HG03521 (cell line): ENCODE results near the gene ACYP2.

Experiments used
- ATAC-seq: cut with Tn5 transposase; IDR thresholded peaks from one replicate; pipeline ENCODE4 v1.9.1; 2021; ENCODE audit warnings: mild to moderate bottlenecking, moderate library complexity; ENCODE audit not compliant: unreplicated experiment

The ACYP2 gene

DNA sequence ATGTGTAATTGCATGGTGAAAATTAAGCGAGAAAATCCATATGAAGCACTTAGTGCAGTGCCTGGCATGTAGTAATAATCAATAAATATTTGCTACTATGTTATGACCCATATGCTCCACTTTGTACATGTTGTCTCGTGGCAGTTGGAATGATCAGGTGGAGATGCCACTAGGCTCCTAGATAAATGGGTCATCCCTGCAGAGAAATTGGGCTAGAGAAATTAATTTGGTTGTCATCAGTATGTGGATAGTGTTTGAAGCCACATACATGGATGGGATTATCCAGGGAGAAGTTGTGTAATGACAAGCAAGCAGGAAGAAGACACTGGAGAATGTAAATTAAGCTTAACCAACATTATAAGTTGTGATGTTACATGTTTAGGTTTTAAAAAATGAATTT lies 33.0 kb downstream of the ACYP2 start:
- ATAC-seq, result no peak

GRCh38 chr2:54149638-54150441 lies 34.4 kb downstream of the ACYP2 start:
- no peak for ATAC-seq

GRCh38 chr2:54158311-54158710 lies 42.9 kb downstream of the ACYP2 start:
- ATAC-seq, result no peak

GRCh38 chr2:54161660-54162424 lies 46.4 kb downstream of the ACYP2 start:
- ATAC-seq, result no peak

- ATAC-seq, result no peak
These were observed 48.7 kb downstream of the ACYP2 start for GRCh38 chr2:54164106-54164505.

DNA sequence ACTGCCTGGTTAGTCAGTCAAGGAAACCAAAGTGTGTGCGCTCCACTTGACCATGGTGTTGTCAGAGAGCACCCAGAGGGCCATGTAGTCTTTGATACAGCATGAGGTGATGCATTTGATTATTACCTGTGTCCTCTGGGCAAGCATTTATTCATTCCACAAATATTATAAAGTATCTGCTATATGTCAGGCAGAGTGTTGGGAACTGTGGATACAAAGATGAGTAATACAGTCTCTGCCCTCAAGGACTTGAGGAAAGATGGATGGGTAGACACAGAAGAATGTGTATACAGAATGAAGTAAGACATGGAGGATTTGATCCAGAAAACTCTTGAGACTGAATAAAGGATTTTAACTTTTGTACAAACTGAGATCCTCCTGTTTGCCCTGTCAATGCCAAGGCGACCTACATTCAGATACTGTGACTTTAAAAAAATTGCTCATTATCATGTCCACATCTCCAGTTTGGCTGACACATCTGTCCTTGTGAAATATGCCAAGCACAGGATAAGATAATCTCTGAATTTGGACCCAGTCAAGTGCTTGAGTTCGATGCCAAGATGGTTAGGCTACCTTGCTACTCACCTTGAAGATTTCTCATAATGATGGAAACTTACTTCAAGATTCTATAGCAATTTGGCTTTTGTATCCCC lies 50.8 kb downstream of the ACYP2 start:
- no peak for ATAC-seq

DNA sequence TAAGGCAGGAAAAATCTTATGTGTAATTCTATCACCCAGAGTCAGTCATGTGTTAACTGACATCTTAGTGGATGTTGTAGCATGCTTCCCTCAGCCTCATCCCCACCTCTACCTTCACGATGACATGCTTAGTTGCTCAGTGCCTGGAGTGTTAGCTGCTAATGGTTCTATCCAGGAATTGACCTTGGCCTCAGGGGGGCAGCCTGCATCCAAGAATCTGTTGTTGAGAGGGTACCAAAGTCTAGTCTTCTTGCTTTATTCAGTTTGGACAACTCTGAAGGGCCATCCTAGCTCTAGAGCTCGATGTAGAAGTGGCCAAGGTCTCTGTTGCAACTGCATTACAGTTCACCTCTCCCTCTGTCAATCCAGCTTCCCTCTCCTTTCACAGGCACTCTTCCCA lies 61.2 kb downstream of the ACYP2 start:
- ATAC-seq, result no peak

GRCh38 chr2:54183281-54183680 lies 67.9 kb downstream of the ACYP2 start:
- no peak for ATAC-seq

GRCh38 chr2:54183972-54184371 lies 68.6 kb downstream of the ACYP2 start:
- no peak for ATAC-seq

- no peak for ATAC-seq
These were observed 69.7 kb downstream of the ACYP2 start for GRCh38 chr2:54185105-54185504.

DNA sequence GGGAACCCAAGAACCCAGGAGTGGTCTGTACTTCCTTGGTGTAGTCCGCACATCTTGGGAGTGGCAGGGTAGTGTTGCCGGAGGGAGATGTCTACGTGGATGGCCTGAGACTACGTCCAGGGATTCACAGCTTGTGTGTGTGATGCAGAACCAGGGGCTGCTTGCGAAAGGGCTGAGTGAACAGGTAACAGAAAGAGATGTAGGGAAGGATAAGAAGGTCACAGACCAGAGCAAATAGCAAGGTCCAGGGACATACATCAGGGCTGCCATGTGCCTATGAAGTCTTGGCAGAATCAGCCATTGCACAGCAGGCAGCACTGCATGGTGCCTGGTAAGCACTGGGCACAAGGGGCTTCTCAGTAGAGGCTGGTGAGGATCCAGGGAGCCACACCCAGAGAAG lies 71.9 kb downstream of the ACYP2 start:
- ATAC-seq, result no peak

- no peak for ATAC-seq
These were observed 74.1 kb downstream of the ACYP2 start for GRCh38 chr2:54189539-54189938.

GRCh38 chr2:54191361-54192135 lies 76.1 kb downstream of the ACYP2 start:
- no peak for ATAC-seq

DNA sequence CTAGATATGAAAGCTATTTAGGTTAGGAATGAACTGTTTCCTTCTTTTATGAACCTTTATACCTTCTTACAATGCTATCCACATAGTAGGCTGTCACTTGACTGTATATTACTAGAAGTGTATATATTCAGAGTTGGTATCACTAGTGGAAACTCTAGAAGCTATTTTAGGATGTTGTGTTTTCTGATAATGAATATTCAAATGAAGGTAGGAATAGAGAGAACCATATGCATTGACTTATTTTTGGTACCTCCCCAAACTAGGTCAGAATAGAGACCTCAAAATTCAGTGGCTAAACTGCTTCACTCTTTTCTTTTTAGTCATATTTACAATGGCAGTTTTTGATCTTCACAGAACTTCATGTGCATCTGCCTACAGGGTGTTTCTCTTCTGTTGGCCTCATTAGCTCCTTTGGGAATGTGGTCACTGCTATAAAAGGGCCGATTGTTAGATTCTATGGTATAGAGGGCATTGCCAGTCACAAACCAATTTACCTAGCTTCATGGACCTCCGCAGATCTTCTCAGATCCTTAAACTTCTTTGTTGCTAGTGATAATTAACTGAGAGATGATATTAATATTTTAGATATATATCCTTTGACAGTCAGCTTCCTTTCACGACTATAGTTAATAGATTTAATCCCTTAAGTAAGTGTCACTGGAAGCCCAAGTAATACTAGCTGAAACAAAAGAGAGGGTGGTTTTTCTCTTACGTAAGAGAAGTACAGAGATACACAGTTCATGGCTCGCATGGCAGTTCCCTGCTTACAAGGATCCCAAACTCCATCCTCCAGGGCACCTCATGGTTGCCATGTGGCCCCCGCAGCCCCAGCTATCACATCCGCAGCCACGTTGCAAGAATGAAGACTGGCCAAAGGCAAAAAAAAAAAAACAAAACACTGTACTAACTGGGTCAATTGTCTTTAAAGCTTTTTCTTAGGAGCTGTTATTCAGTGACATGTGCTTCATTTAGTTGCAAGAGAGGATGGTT lies 79.6 kb downstream of the ACYP2 start:
- ATAC-seq, result no peak

DNA sequence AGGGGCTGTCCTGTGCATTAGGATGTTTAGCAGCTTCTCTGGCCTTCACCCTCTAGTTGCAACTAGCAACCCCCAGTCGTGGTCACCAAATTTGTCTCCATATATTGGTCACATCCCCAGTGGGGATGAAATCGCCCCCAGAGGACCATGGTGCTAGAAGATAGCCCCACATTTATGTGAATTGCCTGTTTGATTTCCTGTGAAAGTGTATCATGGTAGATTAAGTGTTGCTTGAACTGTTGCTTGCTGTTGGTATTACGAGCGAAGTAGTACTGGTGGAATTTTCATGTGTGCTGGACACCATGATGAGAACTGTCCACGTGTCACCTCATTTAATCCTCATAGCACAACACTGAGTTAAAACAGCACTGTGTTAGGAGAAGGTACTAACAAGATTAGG lies 81.2 kb downstream of the ACYP2 start:
- ATAC-seq, result no peak

DNA sequence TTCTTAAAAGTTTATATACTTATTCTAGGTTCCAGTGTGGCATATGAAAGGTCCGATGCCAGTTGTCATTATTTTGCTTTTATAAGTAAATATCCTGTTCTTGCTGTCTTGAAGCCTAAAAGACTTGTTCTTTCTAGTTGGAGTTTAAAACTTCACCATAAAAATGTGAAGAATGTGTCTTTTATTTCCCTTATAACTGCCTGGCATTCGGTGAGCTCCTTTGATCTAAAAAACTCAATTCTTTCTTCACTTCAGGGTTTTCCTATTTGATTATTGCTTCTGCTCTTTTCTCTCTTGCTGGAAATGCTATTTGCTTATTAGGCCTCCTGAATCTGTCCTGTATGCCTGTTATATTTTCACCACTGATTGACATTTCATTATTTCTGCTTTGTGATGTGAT lies 89.1 kb downstream of the ACYP2 start:
- no peak for ATAC-seq

- no peak for ATAC-seq
These were observed 91.2 kb downstream of the ACYP2 start for GRCh38 chr2:54206596-54206995.

DNA sequence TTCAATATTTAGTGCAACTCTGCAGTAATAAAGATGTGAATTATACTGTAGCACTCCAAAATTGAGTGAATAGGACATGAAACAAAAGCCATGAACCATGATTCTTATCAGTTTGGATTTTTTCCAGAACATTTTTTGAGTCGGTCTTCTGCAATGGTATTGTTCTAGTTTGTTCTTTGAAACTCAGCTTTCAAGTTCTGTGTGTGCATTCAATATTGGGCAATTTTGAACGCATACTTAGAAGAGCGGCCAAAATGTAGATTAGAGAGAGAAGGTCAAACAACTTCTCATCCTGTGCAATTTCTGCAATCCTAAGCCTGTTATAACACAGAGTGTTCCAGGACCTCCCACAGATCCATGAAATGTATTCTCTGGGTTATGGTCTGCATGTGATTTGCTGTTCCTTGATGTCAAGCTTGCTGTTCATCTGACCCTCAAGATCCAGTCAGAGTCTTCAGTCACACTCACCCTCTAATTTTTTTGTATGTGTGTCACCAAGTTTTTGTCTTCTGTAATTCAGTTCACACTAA lies 92.3 kb downstream of the ACYP2 start:
- no peak for ATAC-seq

- no peak for ATAC-seq
These were observed 93.2 kb downstream of the ACYP2 start for GRCh38 chr2:54208364-54209240.
